IgD-negative memory B cell (primary cell): ENCODE measurements around the gene SUN5. TPM values are rescaled to one million over a fixed set of nuclear protein-coding genes. Genes with fewer than 3 reads are reported as not detected.
"Not testable (repeated sequence)": the region's sequence is repeated elsewhere in the genome, so short reads cannot be mapped to it uniquely, and the experiment has no call there.

Source experiments
- H3K27ac Mint-ChIP-seq, 3 donors: one replicate each; pipeline ENCODE4 v1.8.0; 2020 to 2022; ENCODE audit warnings: mild to moderate bottlenecking in 3 of 3, mixed read lengths in 3 of 3, moderate library complexity in 1 of 3
- H3K27me3 Mint-ChIP-seq: one replicate; pipeline ENCODE4 v1.8.0; 2021; ENCODE audit warnings: mixed read lengths
- H3K36me3 Mint-ChIP-seq: one replicate; pipeline ENCODE4 v1.8.0; 2020; ENCODE audit warnings: mild to moderate bottlenecking, mixed read lengths
- H3K4me1 Mint-ChIP-seq, 3 donors: one replicate each; pipeline ENCODE4 v1.8.0; 2020 to 2022; ENCODE audit warnings: mixed read lengths in 3 of 3, mild to moderate bottlenecking in 1 of 3
- H3K4me3 Mint-ChIP-seq, 4 donors: one replicate each; pipeline ENCODE4 v1.8.0; 2020 to 2022; ENCODE audit warnings: mild to moderate bottlenecking in 4 of 4, mixed read lengths in 4 of 4, moderate library complexity in 3 of 4
- H3K9me3 Mint-ChIP-seq, 3 donors: one replicate each; pipeline ENCODE4 v1.8.0; 2020 to 2021; ENCODE audit warnings: mixed read lengths in 3 of 3, mild to moderate bottlenecking in 1 of 3
- polyA plus RNA-seq: library from polyadenylated mRNA; unstranded; fragments of 300-500 nt; fragmentation: Illumina TruSeq; gene quantifications from one replicate; pipeline ENCODE4 v1.2.3, GENCODE V29; 2021

The SUN5 gene
- polyA plus RNA-seq, 1 donor from 2014 or later, result not detected

DNA sequence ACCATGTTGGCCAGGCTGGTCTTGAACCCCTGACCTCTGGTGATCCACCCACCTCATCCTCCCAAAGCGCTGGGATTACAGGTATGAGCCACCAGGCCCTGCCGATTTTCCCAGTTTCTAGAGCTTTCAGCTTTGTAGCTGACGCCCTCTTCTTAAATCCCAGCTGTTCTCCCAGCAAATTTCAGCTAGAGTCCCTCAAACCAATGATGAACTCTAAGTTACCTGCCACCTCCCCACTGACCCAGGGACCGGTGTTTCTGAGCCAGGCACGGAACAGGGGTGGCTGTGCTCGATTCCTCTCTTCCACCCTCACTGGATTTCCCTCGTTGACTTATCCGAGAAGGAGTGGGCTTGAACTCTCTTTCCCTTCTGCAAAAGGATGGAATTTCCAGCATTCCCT is 39.1 kb downstream of the SUN5 start:
- no peaks in the 10 kb centered on the region for H3K9me3 Mint-ChIP-seq
- H3K27me3 Mint-ChIP-seq, result no peaks in the 10 kb centered on the region
- H3K4me1 Mint-ChIP-seq, result peaks cover 12 to 24% (median 19%) of the 10 kb centered on the region in 3 donors
- H3K36me3 Mint-ChIP-seq, result no peaks in the 10 kb centered on the region
- H3K27ac Mint-ChIP-seq, result peak overlapping the region in 1 of 3 donors; percentile 50
- no peak overlapping the region for H3K4me3 Mint-ChIP-seq

GRCh38 chr20:32964575-32964974 is 39.7 kb downstream of the SUN5 start:
- Mint-ChIP-seq H3K36me3 (no peaks in the 10 kb centered on the region), H3K9me3 (no peaks in the 10 kb centered on the region), H3K4me1 (peaks cover 12 to 21% (median 17%) of the 10 kb centered on the region in 3 donors), H3K27ac (peak overlapping the region in 1 of 3 donors; percentile 50), H3K27me3 (no peaks in the 10 kb centered on the region), H3K4me3 (no peak overlapping the region)

DNA sequence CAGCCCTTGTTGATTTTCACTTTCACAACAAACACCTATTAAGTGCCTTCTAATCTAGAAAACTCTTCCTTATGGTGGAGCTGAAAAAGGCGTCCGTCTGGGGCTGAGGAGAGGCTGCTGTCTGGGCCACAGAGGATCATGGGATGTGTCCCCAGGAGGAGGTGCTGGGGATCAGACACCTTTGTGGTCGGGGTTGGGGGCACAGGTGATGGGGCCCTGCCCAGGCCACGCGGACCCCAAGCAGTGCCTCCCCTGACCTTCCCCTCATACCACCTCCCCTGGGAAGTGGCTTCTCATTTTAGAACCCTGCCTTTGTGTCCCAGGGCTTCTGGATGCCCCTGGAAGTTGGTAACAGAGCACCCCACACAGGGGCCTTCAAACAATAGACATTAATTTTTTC is 41.1 kb downstream of the SUN5 start:
- Mint-ChIP-seq H3K36me3 (no peaks in the 10 kb centered on the region), H3K27ac (no peak overlapping the region), H3K4me1 (peaks cover 11 to 16% (median 12%) of the 10 kb centered on the region in 3 donors), H3K27me3 (no peaks in the 10 kb centered on the region), H3K4me3 (no peak overlapping the region), H3K9me3 (peaks cover 0 to under 1% (median 0%) of the 10 kb centered on the region in 3 donors)

DNA sequence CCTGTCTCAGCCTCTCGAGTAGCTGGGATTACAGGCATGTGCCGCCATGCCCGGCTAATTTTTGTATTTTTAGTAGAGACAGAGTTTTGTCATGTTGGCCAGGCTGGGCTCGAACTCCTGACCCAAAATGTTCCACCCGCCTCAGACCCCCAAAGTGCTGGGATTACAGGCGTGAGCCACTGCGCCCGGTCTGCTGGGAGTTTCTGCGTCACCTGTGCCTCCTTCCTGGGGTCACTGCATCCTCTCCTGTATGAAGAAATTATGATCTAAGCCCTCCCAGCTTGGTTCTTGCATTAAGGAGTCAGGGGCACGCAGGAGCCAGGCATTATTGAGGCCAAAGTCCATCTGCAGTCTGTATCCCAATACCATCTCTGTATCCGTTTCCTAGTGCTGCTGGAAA is 41.6 kb downstream of the SUN5 start:
- peak overlapping the region in 1 of 3 donors; percentile 85 for H3K27ac Mint-ChIP-seq
- H3K36me3 Mint-ChIP-seq, H3K9me3 Mint-ChIP-seq, H3K27me3 Mint-ChIP-seq: not testable (repeated sequence)
- H3K4me1 Mint-ChIP-seq, result peaks cover 9 to 12% (median 11%) of the 10 kb centered on the region in 3 donors
- peak overlapping the region in 1 of 4 donors; percentile 23 for H3K4me3 Mint-ChIP-seq

DNA sequence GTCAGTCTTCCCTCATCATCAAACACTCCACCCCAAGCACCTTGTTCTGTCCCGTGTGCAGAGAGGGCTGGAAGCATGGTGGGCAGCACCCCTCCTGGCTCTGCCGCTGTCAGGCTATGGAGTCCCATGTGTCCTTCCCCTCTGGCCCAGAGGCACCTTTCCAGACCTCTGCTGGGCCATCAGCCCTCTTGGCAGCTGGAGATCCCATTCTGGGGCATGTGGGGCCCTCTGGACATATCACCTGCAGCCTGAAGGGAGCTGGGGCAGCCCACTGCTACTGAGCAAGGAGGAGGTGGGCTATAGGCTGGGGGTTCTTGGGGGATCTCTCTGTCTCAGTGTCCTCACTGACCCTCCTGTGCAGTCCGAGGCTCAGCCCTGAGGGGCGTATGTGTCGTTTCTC is 42.2 kb downstream of the SUN5 start:
- Mint-ChIP-seq H3K9me3 (peaks cover 1 to 9% (median 4%) of the 10 kb centered on the region in 3 donors), H3K27ac (no peak overlapping the region), H3K36me3 (no peaks in the 10 kb centered on the region), H3K27me3 (no peaks in the 10 kb centered on the region), H3K4me1 (peaks cover 3 to 7% (median 6%) of the 10 kb centered on the region in 3 donors), H3K4me3 (no peak overlapping the region)

GRCh38 chr20:32960849-32961731 is 43.1 kb downstream of the SUN5 start:
- Mint-ChIP-seq H3K4me3 (peak overlapping the region in 1 of 4 donors; percentile 22), H3K27me3 (no peaks in the 10 kb centered on the region), H3K36me3 (no peaks in the 10 kb centered on the region), H3K9me3 (peaks cover 4 to 15% (median 8%) of the 10 kb centered on the region in 3 donors), H3K4me1 (no peaks in the 10 kb centered on the region), H3K27ac (no peak overlapping the region)

DNA sequence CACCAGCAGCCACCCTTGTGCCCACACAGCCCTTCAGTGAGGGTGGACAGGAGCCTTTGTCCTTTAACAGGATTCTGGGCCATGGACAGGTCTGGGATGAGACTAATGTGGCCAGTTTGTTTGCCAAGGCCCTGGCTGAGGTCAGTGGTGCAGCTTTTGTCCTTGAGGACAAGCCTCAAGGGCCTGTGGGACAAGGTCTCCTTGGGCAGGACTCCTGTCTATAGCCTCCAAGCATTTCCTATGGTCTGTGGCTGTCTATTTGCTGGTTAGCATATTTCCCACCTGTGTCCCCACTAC is 44.1 kb downstream of the SUN5 start:
- H3K27me3 Mint-ChIP-seq, result no peaks in the 10 kb centered on the region
- peaks cover 4 to 15% (median 8%) of the 10 kb centered on the region in 3 donors for H3K9me3 Mint-ChIP-seq
- H3K4me3 Mint-ChIP-seq, result no peak overlapping the region
- H3K4me1 Mint-ChIP-seq, result no peaks in the 10 kb centered on the region
- no peak overlapping the region for H3K27ac Mint-ChIP-seq
- H3K36me3 Mint-ChIP-seq, result no peaks in the 10 kb centered on the region

- no peaks in the 10 kb centered on the region for H3K4me1 Mint-ChIP-seq
- no peaks in the 10 kb centered on the region for H3K36me3 Mint-ChIP-seq
- no peak overlapping the region for H3K27ac Mint-ChIP-seq
- H3K9me3 Mint-ChIP-seq, result peaks cover 4 to 15% (median 8%) of the 10 kb centered on the region in 3 donors
- H3K27me3 Mint-ChIP-seq, result no peaks in the 10 kb centered on the region
- H3K4me3 Mint-ChIP-seq, result no peak overlapping the region
Observed at GRCh38 chr20:32959351-32960221, 44.6 kb downstream of the SUN5 start.

DNA sequence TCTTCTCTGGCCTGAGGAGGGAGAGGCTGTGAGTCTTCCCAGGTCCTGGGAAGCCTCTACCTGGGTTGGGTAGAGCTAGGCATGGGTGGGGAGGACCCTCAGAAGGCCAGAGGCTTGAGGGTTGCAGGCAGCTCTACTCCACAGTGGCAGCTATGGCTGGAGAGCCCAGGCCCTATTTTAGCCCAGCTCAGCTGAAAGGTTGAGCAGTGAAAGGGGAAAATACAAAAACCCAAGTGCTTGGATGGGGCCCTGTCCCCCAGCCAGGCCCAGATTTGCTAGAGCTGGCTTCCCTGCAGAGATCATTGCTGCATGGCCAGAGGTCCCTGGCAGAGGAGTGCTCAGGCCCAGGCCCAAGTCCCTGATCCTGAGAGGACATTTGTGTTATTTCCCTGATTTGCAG is 45.7 kb downstream of the SUN5 start:
- H3K4me3 Mint-ChIP-seq, result no peak overlapping the region
- no peaks in the 10 kb centered on the region for H3K36me3 Mint-ChIP-seq
- H3K4me1 Mint-ChIP-seq, result no peaks in the 10 kb centered on the region
- H3K9me3 Mint-ChIP-seq, result peaks cover 6 to 15% (median 8%) of the 10 kb centered on the region in 3 donors
- H3K27me3 Mint-ChIP-seq, result no peaks in the 10 kb centered on the region
- H3K27ac Mint-ChIP-seq, result no peak overlapping the region

- H3K27ac Mint-ChIP-seq, result peak overlapping the region in 1 of 3 donors; percentile 23
Observed at GRCh38 chr20:32957459-32957858, 46.8 kb downstream of the SUN5 start.

GRCh38 chr20:32950539-32950938 is 53.7 kb downstream of the SUN5 start:
- not testable (repeated sequence) for H3K27ac Mint-ChIP-seq, H3K36me3 Mint-ChIP-seq, H3K4me1 Mint-ChIP-seq, H3K4me3 Mint-ChIP-seq, H3K27me3 Mint-ChIP-seq, H3K9me3 Mint-ChIP-seq

More at GRCh38 chr20:32957459-32957858, 46.8 kb downstream of the SUN5 start:
- Mint-ChIP-seq H3K36me3 (no peaks in the 10 kb centered on the region), H3K4me3 (no peak overlapping the region), H3K27me3 (no peaks in the 10 kb centered on the region), H3K4me1 (no peaks in the 10 kb centered on the region), H3K9me3 (peaks cover 6 to 21% (median 8%) of the 10 kb centered on the region in 3 donors)

DNA sequence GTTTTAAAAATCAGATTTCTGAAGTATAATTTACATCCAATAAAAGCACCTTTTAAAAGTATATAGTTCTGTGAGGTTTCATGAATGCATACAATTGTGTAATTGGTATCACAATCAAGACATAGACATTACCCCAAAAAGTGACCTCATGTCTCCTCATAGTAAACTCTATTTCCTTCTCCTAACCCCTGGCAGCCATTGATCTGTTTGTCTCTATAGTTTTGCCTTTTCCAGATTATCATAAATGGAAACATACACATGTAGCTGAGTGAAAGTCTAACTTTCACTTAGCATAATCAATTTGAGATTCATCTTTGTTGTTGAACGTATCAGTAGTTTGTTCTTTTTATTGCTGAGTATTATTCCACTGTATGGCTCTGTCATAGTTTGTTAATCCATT is 57.6 kb downstream of the SUN5 start:
- Mint-ChIP-seq H3K36me3 (peaks cover 2% of the 10 kb centered on the region), H3K4me1 (peaks cover 0 to 3% (median 0%) of the 10 kb centered on the region in 3 donors), H3K9me3 (peaks cover 0 to 6% (median 6%) of the 10 kb centered on the region in 3 donors), H3K27ac (no peak overlapping the region), H3K27me3 (peaks cover 4% of the 10 kb centered on the region), H3K4me3 (no peak overlapping the region)

- peaks cover 0 to 9% (median 7%) of the 10 kb centered on the region in 3 donors for H3K9me3 Mint-ChIP-seq
- no peak overlapping the region for H3K27ac Mint-ChIP-seq
- H3K36me3 Mint-ChIP-seq, result peaks cover 4% of the 10 kb centered on the region
- H3K4me3 Mint-ChIP-seq, result no peak overlapping the region
- H3K4me1 Mint-ChIP-seq, result peaks cover 0 to 3% (median 0%) of the 10 kb centered on the region in 3 donors
- peaks cover 4% of the 10 kb centered on the region for H3K27me3 Mint-ChIP-seq
Observed at GRCh38 chr20:32945710-32946221, 58.5 kb downstream of the SUN5 start.

DNA sequence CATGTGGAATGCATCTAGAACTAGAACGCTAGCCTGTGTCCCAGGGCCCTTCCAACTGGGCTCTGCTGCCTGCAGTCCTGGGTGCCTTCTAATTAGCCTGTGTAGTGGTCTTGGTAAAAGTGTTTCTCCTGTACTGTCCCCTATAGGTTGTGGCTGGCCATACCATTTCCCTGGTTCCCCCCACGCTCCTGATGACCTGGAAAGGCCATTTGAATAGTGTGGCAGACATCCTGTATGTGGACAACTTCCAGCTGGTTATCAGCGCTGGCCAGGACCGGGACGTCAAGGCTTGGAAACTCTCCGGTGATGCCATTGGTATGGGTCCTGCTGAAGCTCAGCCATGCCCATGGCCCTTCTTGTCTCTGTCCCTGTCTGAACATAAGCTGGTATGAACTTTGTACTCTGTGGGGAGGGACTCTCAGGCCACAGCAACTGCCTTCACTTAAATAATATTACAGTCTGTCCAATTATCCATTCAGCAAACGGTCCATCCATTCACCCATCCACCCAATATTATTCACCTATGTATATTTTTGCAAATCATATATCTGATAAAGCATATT is 60.7 kb downstream of the SUN5 start:
- H3K27ac Mint-ChIP-seq, result no peak overlapping the region
- H3K9me3 Mint-ChIP-seq, result peaks cover 0 to 9% (median 7%) of the 10 kb centered on the region in 3 donors
- H3K36me3 Mint-ChIP-seq, result peaks cover 4% of the 10 kb centered on the region
- H3K27me3 Mint-ChIP-seq, result peaks cover 4% of the 10 kb centered on the region
- peaks cover 0 to 3% (median 2%) of the 10 kb centered on the region in 3 donors for H3K4me1 Mint-ChIP-seq
- no peak overlapping the region for H3K4me3 Mint-ChIP-seq
